Mucosa of rectum (tissue), 2 donors: ENCODE data around the gene CIB1.

ENCODE experiments used
- H3K27ac ChIP-seq, 2 donors: one replicate each; pipeline ENCODE4 v1.7.0; 2013; ENCODE audit warnings: inconsistent platforms in 2 of 2, low read depth in 2 of 2, low read length in 2 of 2
- H3K27me3 ChIP-seq, 2 donors: one replicate each; pipeline ENCODE4 v1.7.0; 2013; ENCODE audit warnings: low read length in 2 of 2; ENCODE audit not compliant: control insufficient read depth in 2 of 2, insufficient read depth in 2 of 2
- H3K36me3 ChIP-seq, 2 donors: one replicate each; pipeline ENCODE4 v1.7.0; 2013; ENCODE audit warnings: low read length in 2 of 2; ENCODE audit not compliant: control insufficient read depth in 2 of 2, insufficient read depth in 2 of 2
- H3K4me1 ChIP-seq, 2 donors: one replicate each; pipeline ENCODE4 v1.7.0; 2013; ENCODE audit warnings: low read length in 2 of 2, mild to moderate bottlenecking in 1 of 2; ENCODE audit not compliant: control insufficient read depth in 2 of 2, insufficient read depth in 2 of 2
- H3K4me3 ChIP-seq, 2 donors: one replicate each; pipeline ENCODE4 v1.7.0; 2013; ENCODE audit warnings: low read length in 2 of 2
- H3K9ac ChIP-seq, 2 donors: one replicate each; pipeline ENCODE4 v1.7.0; 2013; ENCODE audit warnings: low read length in 2 of 2, low read depth in 1 of 2, mild to moderate bottlenecking in 1 of 2
- H3K9me3 ChIP-seq, 2 donors: one replicate each; pipeline ENCODE4 v1.7.0; 2013; ENCODE audit warnings: low read length in 2 of 2; ENCODE audit not compliant: control insufficient read depth in 2 of 2
- donor health status: healthy.
- donor health status: Normal muscosa, but diverticular disease.

The CIB1 gene

GRCh38 chr15:90243943-90244639 is 10.3 kb upstream of the CIB1 start:
- Histone ChIP-seq H3K9me3 (no peaks in the 10 kb centered on the region), H3K9ac (no peak overlapping the region), H3K4me3 (no peak overlapping the region), H3K27ac (no peak overlapping the region), H3K4me1 (peaks cover 3 to 4% of the 10 kb centered on the region in 2 donors), H3K27me3 (no peaks in the 10 kb centered on the region), H3K36me3 (peaks cover 16 to 17% of the 10 kb centered on the region in 2 donors)

- Histone ChIP-seq H3K27ac (no peak overlapping the region), H3K36me3 (peaks cover 28 to 32% of the 10 kb centered on the region in 2 donors), H3K27me3 (no peaks in the 10 kb centered on the region), H3K9me3 (no peaks in the 10 kb centered on the region), H3K4me1 (no peaks in the 10 kb centered on the region), H3K9ac (no peak overlapping the region), H3K4me3 (no peak overlapping the region)
Measured at GRCh38 chr15:90241343-90242192, 7.8 kb upstream of the CIB1 start.

- Histone ChIP-seq H3K27me3 (no peaks in the 10 kb centered on the region), H3K9ac (no peak overlapping the region), H3K27ac (no peak overlapping the region), H3K4me3 (no peak overlapping the region), H3K9me3 (no peaks in the 10 kb centered on the region), H3K36me3 (peaks cover 28 to 32% of the 10 kb centered on the region in 2 donors), H3K4me1 (no peaks in the 10 kb centered on the region)
Measured at GRCh38 chr15:90240856-90241255, 7.1 kb upstream of the CIB1 start.

GRCh38 chr15:90239371-90239770 is 5.6 kb upstream of the CIB1 start:
- peaks cover 28 to 32% of the 10 kb centered on the region in 2 donors for H3K36me3 ChIP-seq
- no peaks in the 10 kb centered on the region for H3K27me3 ChIP-seq
- H3K27ac ChIP-seq, result no peak overlapping the region

GRCh38 chr15:90234096-90234988 is 601 bp upstream of the CIB1 start, which contains the start of gene GDPGP1:
TSS of gene GDPGP1 (plus strand) at chr15:90234209. CDS start at chr15:90240909, 6,700 bp downstream.
- peaks cover 39 to 47% of the 10 kb centered on the region in 2 donors for H3K4me1 ChIP-seq
- H3K27me3 ChIP-seq, result no peaks in the 10 kb centered on the region
- H3K4me3 ChIP-seq, result peak within 1 kb of the TSS; percentile 90 to 97
- H3K36me3 ChIP-seq, result peaks cover 26 to 38% of the 10 kb centered on the region in 2 donors
- peak within 1 kb of the TSS; percentile 99 for H3K27ac ChIP-seq
- peak within 1 kb of the TSS; percentile 84 to 98 for H3K9ac ChIP-seq
- H3K9me3 ChIP-seq, result no peaks in the 10 kb centered on the region

More at GRCh38 chr15:90239371-90239770, 5.6 kb upstream of the CIB1 start:
- Histone ChIP-seq H3K9me3 (no peaks in the 10 kb centered on the region), H3K9ac (no peak overlapping the region), H3K4me1 (peaks cover 6 to 7% of the 10 kb centered on the region in 2 donors), H3K4me3 (no peak overlapping the region)

GRCh38 chr15:90232941-90233386 is 777 bp downstream of the CIB1 start:
- H3K9me3 ChIP-seq, result no peaks in the 10 kb centered on the region
- peak overlapping the region; percentile 86 to 92 for H3K4me3 ChIP-seq
- H3K36me3 ChIP-seq, result peaks cover 31 to 39% of the 10 kb centered on the region in 2 donors
- H3K27me3 ChIP-seq, result no peaks in the 10 kb centered on the region
- H3K4me1 ChIP-seq, result peaks cover 42 to 48% of the 10 kb centered on the region in 2 donors
- H3K27ac ChIP-seq, result peak overlapping the region; percentile 99
- peak overlapping the region; percentile 84 to 98 for H3K9ac ChIP-seq

GRCh38 chr15:90232196-90232595 is 1.5 kb downstream of the CIB1 start:
- Histone ChIP-seq H3K36me3 (peaks cover 36 to 43% of the 10 kb centered on the region in 2 donors), H3K27ac (peak overlapping the region; percentile 99), H3K4me3 (peak overlapping the region; percentile 86 to 92), H3K27me3 (no peaks in the 10 kb centered on the region), H3K9ac (peak overlapping the region; percentile 60 to 98), H3K9me3 (no peaks in the 10 kb centered on the region), H3K4me1 (peaks cover 42 to 48% of the 10 kb centered on the region in 2 donors)

GRCh38 chr15:90231028-90232017 is 2.4 kb downstream of the CIB1 start:
- H3K27ac ChIP-seq, result peak overlapping the region; percentile 99
- H3K27me3 ChIP-seq, result no peaks in the 10 kb centered on the region
- peaks cover 35 to 48% of the 10 kb centered on the region in 2 donors for H3K36me3 ChIP-seq
- no peaks in the 10 kb centered on the region for H3K9me3 ChIP-seq
- peak overlapping the region; percentile 34 to 98 for H3K9ac ChIP-seq
- H3K4me1 ChIP-seq, result peaks cover 42 to 48% of the 10 kb centered on the region in 2 donors
- H3K4me3 ChIP-seq, result peak overlapping the region; percentile 86 to 92

- Histone ChIP-seq H3K4me1 (peaks cover 42 to 48% of the 10 kb centered on the region in 2 donors), H3K4me3 (peak overlapping the region; percentile 24 to 45), H3K9ac (peak overlapping the region; percentile 44 to 98), H3K27ac (peak overlapping the region; percentile 99), H3K9me3 (no peaks in the 10 kb centered on the region), H3K36me3 (peaks cover 40 to 54% of the 10 kb centered on the region in 2 donors), H3K27me3 (no peaks in the 10 kb centered on the region)
Measured at GRCh38 chr15:90230610-90231009, 3.1 kb downstream of the CIB1 start.
